Measurements from ENCODE around the gene CCL18. TPM values are rescaled to one million over a fixed set of nuclear protein-coding genes. Genes with fewer than 3 reads are reported as not detected.
"Not testable (repeated sequence)": the region's sequence is repeated elsewhere in the genome, so short reads cannot be mapped to it uniquely, and the experiment has no call there.

Gene CCL18, protein sequence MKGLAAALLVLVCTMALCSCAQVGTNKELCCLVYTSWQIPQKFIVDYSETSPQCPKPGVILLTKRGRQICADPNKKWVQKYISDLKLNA
- total RNA-seq: not detected

- DNase-seq: no peak
- Mint-ChIP-seq H3K27ac (no peak within 1 kb of the TSS), H3K27me3 (peaks cover 17% of the 10 kb centered on the region), H3K9me3 (peaks cover 5% of the 10 kb centered on the region), H3K36me3 (ENCODE audit: low read depth) (no peaks in the 10 kb centered on the region), H3K4me1 (peaks cover 17% of the 10 kb centered on the region), H3K4me3 (no peak within 1 kb of the TSS)
- POLR2A ChIA-PET: no interaction called here
- CTCF ChIA-PET: interaction anchor here (1.4 kb wide), 1 partner anchor 9 kb away, joined by 3 read pairs; no protein-coding TSS in a partner anchor
Observed at GRCh38 chr17:36063786-36064541, at the start of gene CCL18. TSS of gene CCL18 (plus strand) at chr17:36064272. CDS start at chr17:36064343, 71 bp downstream.

- no peak overlapping the region for H3K4me3 Mint-ChIP-seq
- DNase-seq: no peak
- ChIA-PET CTCF (interaction anchor here (1.0 kb wide), 1 partner anchor 9 kb away, joined by 3 read pairs; no protein-coding TSS in a partner anchor), POLR2A (no interaction called here)
- H3K27ac Mint-ChIP-seq: no peak overlapping the region
- H3K4me1 Mint-ChIP-seq: no peaks in the 10 kb centered on the region
- H3K27me3 Mint-ChIP-seq: peaks cover 26% of the 10 kb centered on the region
- H3K9me3 Mint-ChIP-seq: no peaks in the 10 kb centered on the region
- no peaks in the 10 kb centered on the region for H3K36me3 Mint-ChIP-seq (ENCODE audit: low read depth)
Observed at GRCh38 chr17:36014946-36015345, 49.1 kb upstream of the CCL18 start.

- H3K36me3 Mint-ChIP-seq (ENCODE audit: low read depth); POLR2A ChIA-PET; H3K4me1 Mint-ChIP-seq; H3K4me3 Mint-ChIP-seq; H3K9me3 Mint-ChIP-seq; CTCF ChIA-PET; DNase-seq; H3K27ac Mint-ChIP-seq: not testable (repeated sequence)
- peaks cover 36% of the 10 kb centered on the region for H3K27me3 Mint-ChIP-seq
Observed at GRCh38 chr17:36015895-36016294, 48.2 kb upstream of the CCL18 start.

- Mint-ChIP-seq H3K9me3 (no peaks in the 10 kb centered on the region), H3K4me3 (no peak overlapping the region), H3K4me1 (no peaks in the 10 kb centered on the region), H3K27me3 (peaks cover 42% of the 10 kb centered on the region), H3K27ac (no peak overlapping the region), H3K36me3 (ENCODE audit: low read depth) (no peaks in the 10 kb centered on the region)
- CTCF ChIA-PET: interaction anchor here (0.8 kb wide), 1 partner anchor 47 kb away, joined by 3 read pairs; no protein-coding TSS in a partner anchor
- no peak for DNase-seq
- POLR2A ChIA-PET: no interaction called here
Observed at GRCh38 chr17:36016555-36016954, 47.5 kb upstream of the CCL18 start.

GRCh38 chr17:36017799-36018198, 46.3 kb upstream of the CCL18 start, which contains the start of gene CCL23:
TSS of gene CCL23 (minus strand) at chr17:36017972. CDS start at chr17:36017897, 75 bp downstream.
- H3K4me3 Mint-ChIP-seq: no peak within 1 kb of the TSS
- no peak for DNase-seq
- H3K27me3 Mint-ChIP-seq: peaks cover 53% of the 10 kb centered on the region
- H3K27ac Mint-ChIP-seq: no peak within 1 kb of the TSS
- POLR2A ChIA-PET: no interaction called here
- CTCF ChIA-PET: no interaction called here
- no peaks in the 10 kb centered on the region for H3K4me1 Mint-ChIP-seq
- no peaks in the 10 kb centered on the region for H3K9me3 Mint-ChIP-seq
- H3K36me3 Mint-ChIP-seq (ENCODE audit: low read depth): no peaks in the 10 kb centered on the region

GRCh38 chr17:36019423-36019822, 44.6 kb upstream of the CCL18 start:
- H3K27ac Mint-ChIP-seq: no peak overlapping the region
- ChIA-PET CTCF (interaction anchor here (1.4 kb wide), 1 partner anchor 50 kb away, joined by 4 read pairs; no protein-coding TSS in a partner anchor), POLR2A (no interaction called here)
- H3K4me3 Mint-ChIP-seq: no peak overlapping the region
- H3K36me3 Mint-ChIP-seq (ENCODE audit: low read depth): no peaks in the 10 kb centered on the region
- H3K4me1 Mint-ChIP-seq: no peaks in the 10 kb centered on the region
- no peaks in the 10 kb centered on the region for H3K9me3 Mint-ChIP-seq
- H3K27me3 Mint-ChIP-seq: peaks cover 51% of the 10 kb centered on the region
- no peak for DNase-seq

GRCh38 chr17:36024106-36024869, 39.8 kb upstream of the CCL18 start:
- Mint-ChIP-seq H3K4me3 (no peak overlapping the region), H3K4me1 (no peaks in the 10 kb centered on the region), H3K27ac (no peak overlapping the region), H3K9me3 (no peaks in the 10 kb centered on the region), H3K27me3 (peaks cover 41% of the 10 kb centered on the region), H3K36me3 (ENCODE audit: low read depth) (no peaks in the 10 kb centered on the region)
- POLR2A ChIA-PET: no interaction called here
- CTCF ChIA-PET: no interaction called here
- no peak for DNase-seq

GRCh38 chr17:36027761-36028160, 36.3 kb upstream of the CCL18 start:
- Mint-ChIP-seq H3K27ac (no peak overlapping the region), H3K36me3 (ENCODE audit: low read depth) (no peaks in the 10 kb centered on the region), H3K4me1 (no peaks in the 10 kb centered on the region), H3K9me3 (no peaks in the 10 kb centered on the region), H3K4me3 (no peak overlapping the region), H3K27me3 (peaks cover 27% of the 10 kb centered on the region)
- CTCF ChIA-PET: no interaction called here
- POLR2A ChIA-PET: no interaction called here
- no peak for DNase-seq

DNA sequence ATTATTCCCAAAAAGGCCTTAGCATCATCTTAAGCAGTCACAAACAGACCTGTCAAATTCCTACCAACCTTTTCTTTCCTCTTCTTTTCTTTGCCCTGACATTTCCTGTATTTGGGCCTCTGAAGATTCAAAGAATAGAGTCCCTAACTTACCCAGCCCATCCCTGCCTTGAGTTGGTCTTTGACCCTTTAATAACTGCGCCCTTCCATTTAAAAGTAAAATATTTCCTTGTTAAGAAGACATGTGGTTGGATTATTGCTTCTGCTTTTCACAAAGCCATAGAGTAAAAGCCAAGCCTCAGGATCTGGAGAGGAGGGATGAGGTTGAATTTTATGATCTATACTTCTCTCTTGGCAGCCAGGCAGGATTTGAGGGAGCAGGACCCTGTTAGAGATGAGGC, 33.1 kb upstream of the CCL18 start:
- H3K27me3 Mint-ChIP-seq: peaks cover 41% of the 10 kb centered on the region
- no peak for DNase-seq
- no peaks in the 10 kb centered on the region for H3K9me3 Mint-ChIP-seq
- no peak overlapping the region for H3K4me3 Mint-ChIP-seq
- H3K27ac Mint-ChIP-seq: no peak overlapping the region
- CTCF ChIA-PET: no interaction called here
- H3K4me1 Mint-ChIP-seq: no peaks in the 10 kb centered on the region
- POLR2A ChIA-PET: no interaction called here
- H3K36me3 Mint-ChIP-seq (ENCODE audit: low read depth): no peaks in the 10 kb centered on the region

DNA sequence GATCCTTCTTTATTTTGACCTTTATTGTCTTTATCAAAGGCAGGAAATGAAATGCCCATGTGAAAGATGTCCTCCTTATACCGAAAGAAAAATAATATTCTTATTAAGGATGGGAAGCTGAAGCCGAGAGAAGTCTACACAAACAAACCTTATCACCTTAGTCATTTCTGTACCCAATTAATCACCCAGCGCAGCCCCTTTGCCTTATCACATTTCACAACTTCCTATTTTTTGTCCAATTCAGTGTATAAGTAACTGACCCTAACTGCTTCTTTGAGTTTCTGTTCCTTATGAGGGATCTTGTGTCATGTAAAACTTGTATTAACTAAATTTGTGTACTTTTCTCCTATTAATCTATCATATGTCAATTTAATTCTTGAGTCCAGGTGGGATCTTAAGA, 29.9 kb upstream of the CCL18 start:
- Mint-ChIP-seq H3K36me3 (ENCODE audit: low read depth) (no peaks in the 10 kb centered on the region), H3K4me1 (no peaks in the 10 kb centered on the region), H3K4me3 (no peak overlapping the region), H3K9me3 (no peaks in the 10 kb centered on the region), H3K27ac (no peak overlapping the region), H3K27me3 (peaks cover 34% of the 10 kb centered on the region)
- no peak for DNase-seq
- CTCF ChIA-PET: no interaction called here
- POLR2A ChIA-PET: no interaction called here

DNA sequence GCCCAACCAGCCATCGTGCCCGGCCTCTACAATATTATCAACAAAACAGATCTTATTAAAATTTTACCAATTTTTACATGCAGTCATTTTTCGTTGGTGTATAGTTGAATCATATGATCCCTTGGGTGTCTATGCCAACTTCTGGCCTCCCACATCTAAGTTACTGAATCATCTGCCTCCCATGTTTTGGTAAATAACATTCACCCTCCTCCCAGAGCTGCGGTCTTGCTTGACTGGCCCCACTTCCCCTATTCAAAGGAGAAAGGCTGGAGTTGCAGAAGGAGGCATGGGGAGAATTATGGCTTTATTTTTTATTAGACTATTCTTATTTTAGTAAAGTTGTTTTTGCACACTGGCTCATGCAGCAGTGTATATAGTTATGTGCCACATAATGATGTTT, 27.8 kb upstream of the CCL18 start:
- H3K27me3 Mint-ChIP-seq: peaks cover 21% of the 10 kb centered on the region
- ChIA-PET POLR2A (no interaction called here), CTCF (no interaction called here)
- H3K27ac Mint-ChIP-seq: no peak overlapping the region
- H3K4me1 Mint-ChIP-seq: no peaks in the 10 kb centered on the region
- H3K36me3 Mint-ChIP-seq (ENCODE audit: low read depth): no peaks in the 10 kb centered on the region
- no peaks in the 10 kb centered on the region for H3K9me3 Mint-ChIP-seq
- no peak for DNase-seq
- H3K4me3 Mint-ChIP-seq: no peak overlapping the region

- no peak for DNase-seq
- no peaks in the 10 kb centered on the region for H3K36me3 Mint-ChIP-seq (ENCODE audit: low read depth)
- no peaks in the 10 kb centered on the region for H3K4me1 Mint-ChIP-seq
- no peak overlapping the region for H3K27ac Mint-ChIP-seq
- CTCF ChIA-PET: interaction anchor here (1.1 kb wide), 1 partner anchor 25 kb away, joined by 3 read pairs; no protein-coding TSS in a partner anchor
- POLR2A ChIA-PET: no interaction called here
- H3K4me3 Mint-ChIP-seq: no peak overlapping the region
- peaks cover 41% of the 10 kb centered on the region for H3K27me3 Mint-ChIP-seq
- H3K9me3 Mint-ChIP-seq: peaks cover 13% of the 10 kb centered on the region
Observed at GRCh38 chr17:36048066-36048465, 16.0 kb upstream of the CCL18 start.

DNA sequence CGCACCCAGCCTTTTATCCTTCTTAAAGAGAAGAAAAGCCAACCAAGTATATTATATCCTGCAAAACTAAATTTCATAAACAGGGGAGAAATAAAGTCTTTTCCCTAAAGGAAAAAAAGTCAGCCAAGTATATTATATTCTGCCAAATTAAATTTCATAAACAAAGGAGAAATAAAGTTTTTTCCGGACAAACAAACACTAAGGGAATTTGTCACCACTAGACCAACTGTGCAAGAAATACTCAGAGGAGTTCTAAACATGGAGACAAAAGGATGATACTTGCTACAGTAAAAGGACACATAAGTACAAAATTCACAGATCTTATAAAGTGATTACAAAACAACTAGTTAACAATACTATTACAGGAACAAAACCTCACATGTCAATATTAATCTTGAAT, 14.4 kb upstream of the CCL18 start:
- H3K4me1 Mint-ChIP-seq: no peaks in the 10 kb centered on the region
- peaks cover 13% of the 10 kb centered on the region for H3K9me3 Mint-ChIP-seq
- no peak overlapping the region for H3K4me3 Mint-ChIP-seq
- ChIA-PET CTCF (no interaction called here), POLR2A (no interaction called here)
- no peaks in the 10 kb centered on the region for H3K36me3 Mint-ChIP-seq (ENCODE audit: low read depth)
- H3K27me3 Mint-ChIP-seq: peaks cover 45% of the 10 kb centered on the region
- no peak overlapping the region for H3K27ac Mint-ChIP-seq
- DNase-seq: no peak
